ENCODE results near the gene KATNA1.

DNA sequence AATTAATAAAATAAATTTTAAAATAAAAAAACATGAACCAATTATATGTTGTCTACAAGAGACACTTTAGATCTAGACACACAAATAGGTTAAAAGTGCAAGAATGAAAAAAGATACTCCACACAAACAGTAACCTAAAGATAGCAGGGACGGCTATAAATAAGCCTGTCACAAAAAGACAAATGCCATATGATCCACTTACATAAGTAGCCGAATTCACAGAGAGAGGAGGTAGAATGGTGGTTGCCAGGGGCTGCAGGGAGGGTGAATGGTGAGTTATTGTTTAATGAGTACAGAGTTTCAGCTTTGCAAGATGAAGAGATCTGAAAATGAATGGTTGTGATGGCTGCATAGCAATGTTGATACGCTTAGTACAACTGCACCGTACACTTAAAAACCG is 32.7 kb downstream of the KATNA1 start:
- TF ChIP-seq EZH2 (IDR thresholded peaks at IDR 0.05) (no peak), POLR2AphosphoS5 (IDR thresholded peaks at IDR 0.05; ENCODE audit: borderline replicate concordance, low read depth, low read length) (no peak)
